SK-N-MC (cell line): ENCODE data around the gene PPFIA4.

Experiments
- EZH2 ChIP-seq: fragments of 200-600 bp; sonication (generic); IDR thresholded peaks from one replicate; pipeline ENCODE4 v1.6.1; 2017; ENCODE audit warnings: antibody characterized with exemption
- FOXP2 ChIP-seq: optimal IDR thresholded peaks from 2 replicates; pipeline ENCODE3; 2011; ENCODE audit warnings: mild to moderate bottlenecking, moderate library complexity; ENCODE audit not compliant: insufficient read depth; ENCODE audit errors: extremely low read length, control extremely low read depth
- POLR2AphosphoS5 ChIP-seq: IDR thresholded peaks from 2 replicates; pipeline ENCODE4 v1.6.1; 2012; ENCODE audit warnings: mild to moderate bottlenecking, low read depth, low read length, borderline replicate concordance

GRCh38 chr1:203056012-203056411 is 29.7 kb downstream of the PPFIA4 start:
- TF ChIP-seq EZH2 (no peak), POLR2AphosphoS5 (no peak), FOXP2 (no peak)
